H9 (cell line): ENCODE results near the gene DOCK10. TPM values are rescaled to one million over a fixed set of nuclear protein-coding genes. Genes with fewer than 3 reads are reported as not detected.

ENCODE experiments used
- DNase-seq: peaks from one replicate; pipeline ENCODE4 v3.0.0-alpha.2; 2017
- H2AFZ ChIP-seq: one replicate; pipeline ENCODE4 v1.6.1; 2013; ENCODE audit warnings: mild to moderate bottlenecking, low read length, control low read depth, moderate library complexity
- H2AK5ac ChIP-seq: 2 replicates; pipeline ENCODE4 v1.6.1; 2013; ENCODE audit warnings: low read length, control low read depth, mixed read lengths; ENCODE audit not compliant: insufficient read length
- H2BK120ac ChIP-seq: one replicate; pipeline ENCODE4 v1.6.1; 2013; ENCODE audit warnings: low read depth, mild to moderate bottlenecking, low read length, control low read depth, inconsistent platforms; ENCODE audit not compliant: poor library complexity, severe bottlenecking
- H2BK12ac ChIP-seq: 2 replicates; pipeline ENCODE4 v1.6.1; 2013; ENCODE audit warnings: low read length, control low read depth, mixed read lengths, low read depth; ENCODE audit not compliant: insufficient read length
- H2BK15ac ChIP-seq: 2 replicates; pipeline ENCODE4 v1.6.1; 2013; ENCODE audit warnings: low read depth, low read length, control low read depth
- H2BK20ac ChIP-seq: one replicate; pipeline ENCODE4 v1.6.1; 2013; ENCODE audit warnings: low read depth, mild to moderate bottlenecking, low read length, control low read depth, inconsistent platforms; ENCODE audit not compliant: poor library complexity, severe bottlenecking
- H2BK5ac ChIP-seq: 2 replicates; pipeline ENCODE4 v1.6.1; 2013; ENCODE audit warnings: low read length, control low read depth, mixed read lengths; ENCODE audit not compliant: insufficient read length
- H3K14ac ChIP-seq: 2 replicates; pipeline ENCODE4 v1.6.1; 2013; ENCODE audit warnings: low read length, control low read depth; ENCODE audit not compliant: insufficient read depth
- H3K18ac ChIP-seq: 2 replicates; pipeline ENCODE4 v1.6.1; 2013; ENCODE audit warnings: low read depth, mild to moderate bottlenecking, mixed read lengths, low read length, control low read depth; ENCODE audit not compliant: insufficient read length
- H3K23ac ChIP-seq: 2 replicates; pipeline ENCODE4 v1.6.1; 2013; ENCODE audit warnings: low read length, control low read depth, mixed read lengths, low read depth; ENCODE audit not compliant: insufficient read length
- H3K23me2 ChIP-seq: 2 replicates; pipeline ENCODE4 v1.6.1; 2013; ENCODE audit warnings: low read depth, mild to moderate bottlenecking, mixed read lengths, low read length, control low read depth; ENCODE audit not compliant: insufficient read length, poor library complexity, severe bottlenecking
- H3K27ac ChIP-seq: 2 replicates; pipeline ENCODE4 v1.5.1; 2013; ENCODE audit warnings: low read length, control low read depth, mixed read lengths, low read depth; ENCODE audit not compliant: insufficient read length
- H3K27me3 ChIP-seq: 2 replicates; pipeline ENCODE4 v1.6.1; 2013; ENCODE audit warnings: low read length, control low read depth, inconsistent platforms; ENCODE audit not compliant: insufficient read depth
- H3K4ac ChIP-seq: 2 replicates; pipeline ENCODE4 v1.6.1; 2013; ENCODE audit warnings: low read depth, mild to moderate bottlenecking, control low read depth, inconsistent platforms, low read length, moderate library complexity
- H3K4me1 ChIP-seq: 2 replicates; pipeline ENCODE4 v1.6.1; 2013; ENCODE audit warnings: low read length, control low read depth, inconsistent platforms; ENCODE audit not compliant: insufficient read depth
- H3K4me2 ChIP-seq: 2 replicates; pipeline ENCODE4 v1.6.1; 2013; ENCODE audit warnings: low read length, control low read depth, mixed read lengths; ENCODE audit not compliant: insufficient read length, insufficient read depth
- H3K56ac ChIP-seq: 2 replicates; pipeline ENCODE4 v1.6.1; 2013; ENCODE audit warnings: low read depth, mild to moderate bottlenecking, mixed read lengths, low read length, control low read depth; ENCODE audit not compliant: insufficient read length
- H3K79me1 ChIP-seq: 2 replicates; pipeline ENCODE4 v1.6.1; 2013; ENCODE audit warnings: low read depth, mild to moderate bottlenecking, moderate library complexity, low read length, control low read depth, inconsistent platforms; ENCODE audit not compliant: insufficient read depth, poor library complexity, severe bottlenecking
- H3K79me2 ChIP-seq: 2 replicates; pipeline ENCODE4 v1.6.1; 2013; ENCODE audit warnings: low read length, control low read depth, inconsistent platforms; ENCODE audit not compliant: insufficient read depth
- H3K9ac ChIP-seq: 2 replicates; pipeline ENCODE4 v1.6.1; 2013; ENCODE audit warnings: low read length, control low read depth, mixed read lengths; ENCODE audit not compliant: insufficient read length; ENCODE audit errors: extremely low read depth
- H3K9me3 ChIP-seq: one replicate; pipeline ENCODE4 v1.6.1; 2013; ENCODE audit warnings: low read depth, low read length, inconsistent platforms; ENCODE audit not compliant: control insufficient read depth
- H3T11ph ChIP-seq: one replicate; pipeline ENCODE4 v1.6.1; 2013; ENCODE audit warnings: mild to moderate bottlenecking, low read length, control low read depth, inconsistent platforms
- H4K20me1 ChIP-seq: one replicate; pipeline ENCODE4 v1.6.1; 2013; ENCODE audit not compliant: control insufficient read depth, insufficient read length, insufficient read depth
- H4K5ac ChIP-seq: 2 replicates; pipeline ENCODE4 v1.6.1; 2013; ENCODE audit warnings: low read depth, mild to moderate bottlenecking, mixed read lengths, low read length, control low read depth; ENCODE audit not compliant: insufficient read length
- H4K8ac ChIP-seq: replicated peaks from 2 replicates; pipeline ENCODE4 v1.6.1; 2013; ENCODE audit warnings: low read length, control low read depth, mixed read lengths, low read depth; ENCODE audit not compliant: insufficient read length
- H4K91ac ChIP-seq: 2 replicates; pipeline ENCODE4 v1.6.1; 2013; ENCODE audit warnings: low read depth, mild to moderate bottlenecking, moderate library complexity, mixed read lengths, low read length, control low read depth; ENCODE audit not compliant: insufficient read length
- H3K27ac Mint-ChIP-seq, 3 experiments: 2 replicates in 2 of 3; 3 replicates in 1 of 3; pipeline ENCODE4 v1.8.0; 2020 to 2021; ENCODE audit warnings: mixed read lengths in 3 of 3, mild to moderate bottlenecking in 1 of 3, moderate library complexity in 1 of 3
- H3K27me3 Mint-ChIP-seq: 2 replicates; pipeline ENCODE4 v1.8.0; 2021; ENCODE audit warnings: low read depth, mild to moderate bottlenecking, moderate library complexity, mixed read lengths
- H3K36me3 Mint-ChIP-seq, 3 experiments: 2 replicates in 2 of 3; 3 replicates in 1 of 3; pipeline ENCODE4 v1.8.0; 2020 to 2021; ENCODE audit warnings: low read depth in 3 of 3, mixed read lengths in 3 of 3; ENCODE audit not compliant: insufficient read depth in 1 of 3
- H3K4me1 Mint-ChIP-seq, 2 experiments: 2 replicates each; pipeline ENCODE4 v1.8.0; 2020; ENCODE audit warnings: mixed read lengths in 2 of 2
- H3K4me3 Mint-ChIP-seq, 2 experiments: 2 replicates in 1 of 2; 3 replicates in 1 of 2; pipeline ENCODE4 v1.8.0; 2020 to 2021; ENCODE audit warnings: mild to moderate bottlenecking in 2 of 2, mixed read lengths in 2 of 2, moderate library complexity in 1 of 2
- H3K9me3 Mint-ChIP-seq, 2 experiments: 2 replicates in 1 of 2; 3 replicates in 1 of 2; pipeline ENCODE4 v1.8.0; 2020; ENCODE audit warnings: mild to moderate bottlenecking in 2 of 2, mixed read lengths in 2 of 2, moderate library complexity in 1 of 2
- CTCF ChIP-seq: fragments of 200-600 bp; sonication (generic); conservative IDR thresholded peaks from 3 replicates; pipeline ENCODE4 v1.8.0; 2021; ENCODE audit warnings: antibody characterized with exemption, mild to moderate bottlenecking
- WGBS: extraction: QIAGEN DNeasy Blood & Tissue Kit; methylation state at CpG from one replicate; pipeline ENCODE4 v1.1.7; 2013; ENCODE audit warnings: missing lambda C conversion rate, low lambda C conversion rate, mixed read lengths; ENCODE audit not compliant: insufficient read length; ENCODE audit errors: extremely low coverage; 5-methylcytosine and 5-hydroxymethylcytosine counted together
- total RNA-seq: library from RNA; stranded (reverse); gene quantifications from 2 replicates; pipeline ENCODE4 v1.2.1, GENCODE V29; 2021

DOCK10 gene
- total RNA-seq, 1 experiment from 2014 or later = 0.79 TPM

- no peak overlapping the region for H2BK120ac ChIP-seq
- H3K14ac ChIP-seq = no peak overlapping the region
- no peak overlapping the region for H2BK5ac ChIP-seq
- H3K18ac ChIP-seq = no peak overlapping the region
- no peak overlapping the region for H3K56ac ChIP-seq
- no peaks in the 10 kb centered on the region for H3K9me3 ChIP-seq
- H2BK12ac ChIP-seq = no peak overlapping the region
- no peak overlapping the region for H3K9ac ChIP-seq
- H4K91ac ChIP-seq = no peak overlapping the region
- H4K5ac ChIP-seq = no peak overlapping the region
- H2AFZ ChIP-seq = no peak overlapping the region
- H3K36me3 Mint-ChIP-seq = no peaks in the 10 kb centered on the region
- H3K27me3 ChIP-seq = no peaks in the 10 kb centered on the region
- no peaks in the 10 kb centered on the region for H3K27me3 Mint-ChIP-seq
- no peak for TF ChIP-seq CTCF
- no peak overlapping the region for H3K27ac ChIP-seq
- H3K9me3 Mint-ChIP-seq = no peaks in the 10 kb centered on the region
- no peak overlapping the region for H3K4me2 ChIP-seq
- no peak overlapping the region for H2AK5ac ChIP-seq
- DNase-seq = no peak
- H3K4ac ChIP-seq = no peak overlapping the region
- H3K23ac ChIP-seq = no peak overlapping the region
- H4K20me1 ChIP-seq = no peaks in the 10 kb centered on the region
- no peak overlapping the region for H2BK15ac ChIP-seq
- no CpG with 5 or more reads among the region's 7 CpGs for WGBS
- H3K79me1 ChIP-seq = no peaks in the 10 kb centered on the region
- no peak overlapping the region for H3T11ph ChIP-seq
- H3K79me2 ChIP-seq = no peaks in the 10 kb centered on the region
- H2BK20ac ChIP-seq = no peak overlapping the region
- H3K4me1 Mint-ChIP-seq = no peaks in the 10 kb centered on the region
- H3K27ac Mint-ChIP-seq = no peak overlapping the region
- H3K4me3 Mint-ChIP-seq = no peak overlapping the region
- H3K4me1 ChIP-seq = no peaks in the 10 kb centered on the region
- H4K8ac ChIP-seq = no peak overlapping the region
- H3K23me2 ChIP-seq = no peaks in the 10 kb centered on the region
These were observed 65.4 kb downstream of the DOCK10 start for GRCh38 chr2:224976629-224977525.
